ENCODE measurements around the gene UPF3A.
"Not testable (repeated sequence)": the region's sequence is repeated elsewhere in the genome, so short reads cannot be mapped to it uniquely, and the experiment has no call there.

GRCh38 chr13:114347256-114347655 is 65.9 kb downstream of the UPF3A start:
- TF ChIP-seq POLR2A, POLR2AphosphoS5 (IDR thresholded peaks at IDR 0.05): not testable (repeated sequence)
- TF ChIP-seq, protein P1, sequence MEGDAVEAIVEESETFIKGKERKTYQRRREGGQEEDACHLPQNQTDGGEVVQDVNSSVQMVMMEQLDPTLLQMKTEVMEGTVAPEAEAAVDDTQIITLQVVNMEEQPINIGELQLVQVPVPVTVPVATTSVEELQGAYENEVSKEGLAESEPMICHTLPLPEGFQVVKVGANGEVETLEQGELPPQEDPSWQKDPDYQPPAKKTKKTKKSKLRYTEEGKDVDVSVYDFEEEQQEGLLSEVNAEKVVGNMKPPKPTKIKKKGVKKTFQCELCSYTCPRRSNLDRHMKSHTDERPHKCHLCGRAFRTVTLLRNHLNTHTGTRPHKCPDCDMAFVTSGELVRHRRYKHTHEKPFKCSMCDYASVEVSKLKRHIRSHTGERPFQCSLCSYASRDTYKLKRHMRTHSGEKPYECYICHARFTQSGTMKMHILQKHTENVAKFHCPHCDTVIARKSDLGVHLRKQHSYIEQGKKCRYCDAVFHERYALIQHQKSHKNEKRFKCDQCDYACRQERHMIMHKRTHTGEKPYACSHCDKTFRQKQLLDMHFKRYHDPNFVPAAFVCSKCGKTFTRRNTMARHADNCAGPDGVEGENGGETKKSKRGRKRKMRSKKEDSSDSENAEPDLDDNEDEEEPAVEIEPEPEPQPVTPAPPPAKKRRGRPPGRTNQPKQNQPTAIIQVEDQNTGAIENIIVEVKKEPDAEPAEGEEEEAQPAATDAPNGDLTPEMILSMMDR (IDR thresholded peaks at IDR 0.05), result not testable (repeated sequence)

Data from stomach (tissue), 4 donors.